Uterus (tissue), 4 donors: ENCODE results near the gene C5. TPM values are rescaled to one million over a fixed set of nuclear protein-coding genes. Genes with fewer than 3 reads are reported as not detected.

Experiments used
- DNase-seq, 2 donors: peaks; one replicate each; pipeline ENCODE4 v3.0.0-alpha.2; 2019 to 2020
- H3K27ac ChIP-seq, 2 donors: fragments of 200-600 bp; sonication (generic); 1 replicate in 1 of 2; 2 replicates in 1 of 2; pipeline ENCODE4 v1.5.1; 2016 to 2018
- H3K27me3 ChIP-seq, 2 donors: fragments of 200-600 bp; sonication (generic); one replicate each; pipeline ENCODE4 v1.5.1; 2018 to 2019; ENCODE audit warnings: control low read depth in 1 of 2
- H3K36me3 ChIP-seq, 2 donors: fragments of 200-600 bp; sonication (generic); one replicate each; pipeline ENCODE4 v1.5.1; 2019; ENCODE audit warnings: control low read depth in 1 of 2
- H3K4me1 ChIP-seq, 2 donors: fragments of 200-600 bp; sonication (generic); one replicate each; pipeline ENCODE4 v1.5.1; 2018 to 2019; ENCODE audit warnings: control low read depth in 1 of 2
- H3K4me3 ChIP-seq, 2 donors: fragments of 200-600 bp; sonication (generic); 1 replicate in 1 of 2; 2 replicates in 1 of 2; pipeline ENCODE4 v1.5.1; 2018 to 2019; ENCODE audit warnings: mild to moderate bottlenecking in 1 of 2
- H3K9me3 ChIP-seq, 2 donors: fragments of 200-600 bp; sonication (generic); one replicate each; pipeline ENCODE4 v1.5.1; 2019; ENCODE audit warnings: control low read depth in 1 of 2
- CTCF ChIP-seq, 4 experiments: fragments of 200-600 bp in 2 of 4; fragments of 450-650 bp in 2 of 4; sonication (generic) in 2 of 4; IDR thresholded peaks; one replicate each; pipeline ENCODE4 v1.5.1; 2016 to 2019; ENCODE audit warnings: antibody characterized with exemption in 4 of 4, mild to moderate bottlenecking in 2 of 4, moderate library complexity in 1 of 4
- POLR2A ChIP-seq, 2 donors: fragments of 450-650 bp; IDR thresholded peaks; one replicate each; pipeline ENCODE4 v1.6.1; 2016; ENCODE audit warnings: antibody characterized with exemption in 2 of 2, mild to moderate bottlenecking in 1 of 2, moderate library complexity in 1 of 2
- intact Hi-C: fragments of 100-400 bp; cut with DNase I; formaldehyde crosslinking; loops from one replicate; pipeline ENCODE4 v1.15.1; 2023; ENCODE audit warnings: low total_unique reads
- total RNA-seq, 4 donors: library from RNA; depleted of rRNA in 3 of 4; stranded (reverse); fragments of >200 nt in 3 of 4; gene quantifications; one replicate each; pipeline versions ENCODE4 v1.1.0 to v1.2.4, GENCODE V29; 2014 to 2023
- donor health status: DM: yes; HTN: yes; CAD: no.

C5 gene
- total RNA-seq, 4 donors from 2014 or later: 2.1 to 37.1 (median 10.3) TPM

GRCh38 chr9:120931231-120932085 is 118.6 kb downstream of the C5 start:
- H3K27ac ChIP-seq: peak overlapping the region; percentile 72 to 81
- no peaks in the 10 kb centered on the region for H3K9me3 ChIP-seq
- H3K27me3 ChIP-seq: no peaks in the 10 kb centered on the region
- TF ChIP-seq POLR2A (IDR thresholded peaks at IDR 0.05): no peak
- no peak for TF ChIP-seq CTCF (IDR thresholded peaks at IDR 0.05)
- DNase-seq: no peak
- no peak overlapping the region for H3K4me3 ChIP-seq
- intact Hi-C loops: no loop called here
- H3K36me3 ChIP-seq: no peaks in the 10 kb centered on the region
- peaks cover 7 to 15% of the 10 kb centered on the region in 2 donors for H3K4me1 ChIP-seq

GRCh38 chr9:120929229-120929791 is 120.8 kb downstream of the C5 start:
- Histone ChIP-seq H3K4me1 (no peaks in the 10 kb centered on the region), H3K27me3 (no peaks in the 10 kb centered on the region), H3K36me3 (no peaks in the 10 kb centered on the region), H3K4me3 (peak overlapping the region; percentile 44 to 68), H3K9me3 (no peaks in the 10 kb centered on the region), H3K27ac (peak overlapping the region; percentile 87 to 88)
- TF ChIP-seq POLR2A (IDR thresholded peaks at IDR 0.05) (no peak), CTCF (IDR thresholded peaks at IDR 0.05) (peak in 1 of 4 experiments; percentile 38)
- no peak for DNase-seq
- intact Hi-C loops: no loop called here

GRCh38 chr9:120928483-120929228 is 121.4 kb downstream of the C5 start:
- Histone ChIP-seq H3K27me3 (no peaks in the 10 kb centered on the region), H3K4me3 (peak overlapping the region; percentile 44 to 68), H3K36me3 (no peaks in the 10 kb centered on the region), H3K27ac (peak overlapping the region; percentile 87 to 88), H3K4me1 (no peaks in the 10 kb centered on the region), H3K9me3 (no peaks in the 10 kb centered on the region)
- peak; percentile 67 to 75 for DNase-seq
- intact Hi-C loops: no loop called here
- peak in 1 of 2 donors; percentile 51 for TF ChIP-seq POLR2A (IDR thresholded peaks at IDR 0.05)
- TF ChIP-seq CTCF (IDR thresholded peaks at IDR 0.05): peak in 1 of 4 experiments; percentile 39

- intact Hi-C loops: no loop called here
Measured at GRCh38 chr9:120928015-120928482, 122.0 kb downstream of the C5 start.

More at GRCh38 chr9:120928015-120928482, 122.0 kb downstream of the C5 start:
- Histone ChIP-seq H3K4me1 (no peaks in the 10 kb centered on the region), H3K4me3 (peak overlapping the region; percentile 44 to 68), H3K27me3 (no peaks in the 10 kb centered on the region), H3K27ac (peak overlapping the region; percentile 87 to 88), H3K36me3 (no peaks in the 10 kb centered on the region), H3K9me3 (no peaks in the 10 kb centered on the region)
- TF ChIP-seq POLR2A (IDR thresholded peaks at IDR 0.05) (no peak), CTCF (IDR thresholded peaks at IDR 0.05) (no peak)
- DNase-seq: peak in 1 of 2 donors; percentile 63
